Panc1 (cell line): Measurements from ENCODE around the gene ZNF792. TPM values are rescaled to one million over a fixed set of nuclear protein-coding genes. Genes with fewer than 3 reads are reported as not detected.

Experiments
- ATAC-seq: fragments of 200-7000 bp; cut with Tn5 transposase; 2 replicates; pipeline ENCODE4 v1.9.1; 2020; ENCODE audit warnings: mild to moderate bottlenecking, moderate library complexity
- BruUV-seq: library from RNA; stranded (reverse); fragments of 400-500 nt; replicated peaks from 2 replicates; lab custom pipeline; 2021; lab: Mats Ljungman, UMichigan
- CTCF ChIA-PET: fragments of 300-600 bp; sonication (Branson Sonifier 250); formaldehyde crosslinking; loops from one replicate; lab custom pipeline; 2022; ENCODE audit warnings: antibody characterized with exemption; lab: Charles Lee
- POLR2A ChIA-PET: fragments of 300-600 bp; sonication (Branson Sonifier 250); formaldehyde crosslinking; loops from one replicate; lab custom pipeline; 2022; ENCODE audit warnings: antibody characterized with exemption; lab: Charles Lee
- DNase-seq: peaks from one replicate; pipeline ENCODE4 v3.0.0-alpha.2; 2010; ENCODE audit warnings: low read depth, low spot score
- H3K27ac ChIP-seq: 2 replicates; pipeline ENCODE4 v1.5.1; 2011; ENCODE audit warnings: mild to moderate bottlenecking, low read length, inconsistent platforms
- H3K27me3 ChIP-seq: fragments of 200-500 bp; sonication (Bioruptor generic); 2 replicates; pipeline ENCODE4 v1.6.0; 2014; ENCODE audit warnings: low read length, inconsistent platforms; ENCODE audit not compliant: control insufficient read depth, insufficient read depth
- H3K36me3 ChIP-seq: fragments of 200-500 bp; sonication (Bioruptor generic); 2 replicates; pipeline ENCODE4 v1.5.1; 2014; ENCODE audit warnings: inconsistent platforms, mild to moderate bottlenecking, low read length, moderate library complexity; ENCODE audit not compliant: control insufficient read depth, insufficient read depth
- H3K4me1 ChIP-seq: 2 replicates; pipeline ENCODE4 v1.5.1; 2011; ENCODE audit warnings: inconsistent platforms, mild to moderate bottlenecking, low read length, moderate library complexity; ENCODE audit not compliant: control insufficient read depth, insufficient read depth
- H3K4me3 ChIP-seq, 2 experiments: 2 replicates each; pipeline ENCODE4 v1.5.1; 2011 to 2012; ENCODE audit warnings: low read depth in 2 of 2, low read length in 2 of 2, mild to moderate bottlenecking in 2 of 2, inconsistent platforms in 1 of 2, moderate library complexity in 1 of 2
- H3K9me3 ChIP-seq: fragments of 200-500 bp; sonication (Bioruptor generic); 2 replicates; pipeline ENCODE4 v1.5.1; 2014; ENCODE audit warnings: low read depth, mild to moderate bottlenecking, inconsistent platforms, low read length, moderate library complexity; ENCODE audit not compliant: control insufficient read depth, insufficient read depth
- CTCF ChIP-seq: fragments of 450-650 bp; IDR thresholded peaks from 2 replicates; pipeline ENCODE4 v1.5.1; 2017; ENCODE audit warnings: mild to moderate bottlenecking
- POLR2AphosphoS5 ChIP-seq: IDR thresholded peaks from 2 replicates; pipeline ENCODE4 v1.6.1; 2012; ENCODE audit warnings: mild to moderate bottlenecking, low read depth, low read length, moderate library complexity
- in situ Hi-C: cut with HindIII; loops from 2 replicates; pipeline ENCODE4 v1.10.0; 2016; ENCODE audit warnings: low sequenced_read_pairs, low pct_unique_long_range_greater_than_20kb
- intact Hi-C: fragments of 100-400 bp; cut with micrococcal nuclease; formaldehyde crosslinking; loops from one replicate; pipeline ENCODE4 v1.10.0; 2022; ENCODE audit not compliant: unreplicated experiment
- total RNA-seq: library from RNA; stranded (reverse); gene quantifications from one replicate; pipeline ENCODE4 v1.2.1, GENCODE V29; 2021; ENCODE audit not compliant: unreplicated experiment
- TF ChIP-seq, protein P1 (sequence below), 2 experiments: IDR thresholded peaks; 2 replicates each; pipeline ENCODE4 v1.6.1; 2011 to 2012; ENCODE audit warnings: low read depth in 2 of 2, control low read depth in 1 of 2, low read length in 1 of 2, mild to moderate bottlenecking in 1 of 2, moderate library complexity in 1 of 2; ENCODE audit not compliant: insufficient read depth in 1 of 2

ZNF792 gene
- total RNA-seq, 1 experiment from 2014 or later: 1.8 TPM

- BruUV-seq: no TSS peak
- no peak for ATAC-seq
- in situ Hi-C loops: no loop called here
- DNase-seq: no peak
- 0 out of 2 replicates have a peak, but pooled peaks cover 6% of the 10 kb centered on the region for H3K4me1 ChIP-seq
- H3K27me3 ChIP-seq: no peaks in the 10 kb centered on the region
- intact Hi-C loops: no loop called here
- TF ChIP-seq, protein P1, sequence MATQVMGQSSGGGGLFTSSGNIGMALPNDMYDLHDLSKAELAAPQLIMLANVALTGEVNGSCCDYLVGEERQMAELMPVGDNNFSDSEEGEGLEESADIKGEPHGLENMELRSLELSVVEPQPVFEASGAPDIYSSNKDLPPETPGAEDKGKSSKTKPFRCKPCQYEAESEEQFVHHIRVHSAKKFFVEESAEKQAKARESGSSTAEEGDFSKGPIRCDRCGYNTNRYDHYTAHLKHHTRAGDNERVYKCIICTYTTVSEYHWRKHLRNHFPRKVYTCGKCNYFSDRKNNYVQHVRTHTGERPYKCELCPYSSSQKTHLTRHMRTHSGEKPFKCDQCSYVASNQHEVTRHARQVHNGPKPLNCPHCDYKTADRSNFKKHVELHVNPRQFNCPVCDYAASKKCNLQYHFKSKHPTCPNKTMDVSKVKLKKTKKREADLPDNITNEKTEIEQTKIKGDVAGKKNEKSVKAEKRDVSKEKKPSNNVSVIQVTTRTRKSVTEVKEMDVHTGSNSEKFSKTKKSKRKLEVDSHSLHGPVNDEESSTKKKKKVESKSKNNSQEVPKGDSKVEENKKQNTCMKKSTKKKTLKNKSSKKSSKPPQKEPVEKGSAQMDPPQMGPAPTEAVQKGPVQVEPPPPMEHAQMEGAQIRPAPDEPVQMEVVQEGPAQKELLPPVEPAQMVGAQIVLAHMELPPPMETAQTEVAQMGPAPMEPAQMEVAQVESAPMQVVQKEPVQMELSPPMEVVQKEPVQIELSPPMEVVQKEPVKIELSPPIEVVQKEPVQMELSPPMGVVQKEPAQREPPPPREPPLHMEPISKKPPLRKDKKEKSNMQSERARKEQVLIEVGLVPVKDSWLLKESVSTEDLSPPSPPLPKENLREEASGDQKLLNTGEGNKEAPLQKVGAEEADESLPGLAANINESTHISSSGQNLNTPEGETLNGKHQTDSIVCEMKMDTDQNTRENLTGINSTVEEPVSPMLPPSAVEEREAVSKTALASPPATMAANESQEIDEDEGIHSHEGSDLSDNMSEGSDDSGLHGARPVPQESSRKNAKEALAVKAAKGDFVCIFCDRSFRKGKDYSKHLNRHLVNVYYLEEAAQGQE (IDR thresholded peaks at IDR 0.05; ENCODE audit: insufficient read depth in 1 of 2, low read depth in 2 of 2, low read length in 1 of 2): no peak
- TF ChIP-seq POLR2AphosphoS5: no peak
- TF ChIP-seq CTCF: no peak
- peaks cover 46% of the 10 kb centered on the region for H3K9me3 ChIP-seq
- ChIA-PET CTCF (no interaction called here), POLR2A (no interaction called here)
- no peaks in the 10 kb centered on the region for H3K36me3 ChIP-seq
- no peak overlapping the region for H3K27ac ChIP-seq
- no peak overlapping the region for H3K4me3 ChIP-seq
Measured at GRCh38 chr19:34957830-34958751, 5.9 kb downstream of the ZNF792 start.

DNA sequence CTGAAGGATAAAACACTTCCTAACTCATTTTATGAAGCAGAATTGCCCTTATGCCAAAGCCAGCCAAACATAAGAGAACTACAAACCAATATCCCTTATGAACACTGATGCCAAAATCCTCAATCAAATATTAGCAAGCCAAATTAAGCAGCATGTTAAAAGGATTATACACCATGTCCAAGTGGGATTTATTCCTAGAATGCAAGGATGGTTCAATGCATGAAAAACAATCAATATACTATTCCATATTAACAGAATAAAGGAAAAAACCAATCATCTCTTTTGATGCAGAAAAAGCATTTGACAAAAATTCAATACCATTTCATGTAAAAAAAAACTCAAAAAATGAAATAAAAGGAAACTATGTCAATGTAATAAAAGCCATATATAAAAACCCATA lies 10.9 kb downstream of the ZNF792 start:
- Histone ChIP-seq H3K4me1 (no peaks in the 10 kb centered on the region), H3K27ac (no peak overlapping the region), H3K9me3 (peaks cover 56% of the 10 kb centered on the region), H3K27me3 (no peaks in the 10 kb centered on the region), H3K36me3 (no peaks in the 10 kb centered on the region), H3K4me3 (no peak overlapping the region)
- ATAC-seq: no peak
- POLR2A ChIA-PET: no interaction called here
- no TSS peak for BruUV-seq
- DNase-seq: no peak
- CTCF ChIA-PET: no interaction called here
- intact Hi-C loops (no loop called here), in situ Hi-C loops (no loop called here)
- TF ChIP-seq CTCF: no peak
- no peak for TF ChIP-seq POLR2AphosphoS5
